Urinary bladder (tissue), 4 donors: ENCODE results near the gene TOP3A. TPM values are rescaled to one million over a fixed set of nuclear protein-coding genes. Genes with fewer than 3 reads are reported as not detected.

Source experiments
- DNase-seq: peaks from one replicate; pipeline ENCODE4 v3.0.0-alpha.2; 2015; ENCODE audit errors: extremely low spot score
- H3K27ac ChIP-seq: one replicate; pipeline ENCODE4 v1.5.1; 2013; ENCODE audit warnings: low read depth, mild to moderate bottlenecking, moderate library complexity
- H3K36me3 ChIP-seq: one replicate; pipeline ENCODE4 v1.6.1; 2013; ENCODE audit warnings: mild to moderate bottlenecking, moderate library complexity; ENCODE audit not compliant: insufficient read depth
- H3K4me1 ChIP-seq: one replicate; pipeline ENCODE4 v1.6.1; 2013; ENCODE audit warnings: mild to moderate bottlenecking, moderate library complexity; ENCODE audit not compliant: insufficient read depth
- H3K4me3 ChIP-seq: one replicate; pipeline ENCODE4 v1.5.1; 2013; ENCODE audit warnings: low read depth, low read length
- WGBS: extraction: QIAGEN DNeasy Blood & Tissue Kit; methylation state at CpG from one replicate; pipeline ENCODE4 v1.1.7; 2013; 5-methylcytosine and 5-hydroxymethylcytosine counted together
- polyA plus RNA-seq: library from polyadenylated mRNA; stranded (reverse); fragments of 200-250 nt; gene quantifications from one replicate; pipeline ENCODE4 v1.2.3, GENCODE V29; 2013
- total RNA-seq: library from RNA; depleted of rRNA; stranded (reverse); fragments of >200 nt; gene quantifications from one replicate; pipeline ENCODE4 v1.2.3, GENCODE V29; 2014
- donor health status: healthy with polysubstance abuse.
- donor health status: healthy.

The TOP3A gene
- total and polyA plus RNA-seq, 2 donors, result 15.8 to 27.4 TPM

- DNase-seq, result no peak
- 88% methylated on average over 9 of the region's 9 CpGs for WGBS
- H3K36me3 ChIP-seq, result peaks cover 2% of the 10 kb centered on the region
- no peak overlapping the region for H3K4me3 ChIP-seq
- H3K27ac ChIP-seq, result no peak overlapping the region
- no peaks in the 10 kb centered on the region for H3K4me1 ChIP-seq
These were observed 17.1 kb upstream of the TOP3A start for GRCh38 chr17:18331879-18332278.

- no peak for DNase-seq
- H3K27ac ChIP-seq, result no peak overlapping the region
- WGBS, result 90% methylated on average over 9 of the region's 9 CpGs
- no peaks in the 10 kb centered on the region for H3K4me1 ChIP-seq
- no peak overlapping the region for H3K4me3 ChIP-seq
- peaks cover 2% of the 10 kb centered on the region for H3K36me3 ChIP-seq
These were observed 13.9 kb upstream of the TOP3A start for GRCh38 chr17:18328643-18329204.

DNA sequence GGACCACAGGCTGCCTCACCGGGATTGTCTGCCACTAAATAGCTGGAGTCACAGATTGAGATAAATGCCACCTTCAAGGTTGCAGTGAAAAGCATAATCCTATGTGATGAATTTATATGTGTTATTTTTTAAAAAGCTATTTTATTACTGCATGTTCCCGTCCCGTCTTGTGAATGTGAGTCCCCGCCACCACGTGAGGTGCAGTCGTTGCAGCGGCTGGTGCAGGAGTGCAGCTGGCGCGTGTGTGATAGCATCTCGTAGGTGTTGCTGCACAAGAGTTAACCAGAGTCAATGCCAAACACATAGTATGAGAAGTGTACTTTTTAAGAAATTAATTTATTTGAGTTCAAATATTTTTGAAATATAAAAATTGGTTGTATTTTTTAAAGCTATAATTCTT, 12.8 kb upstream of the TOP3A start:
- DNase-seq, result no peak
- Histone ChIP-seq H3K36me3 (peaks cover 2% of the 10 kb centered on the region), H3K27ac (no peak overlapping the region), H3K4me1 (no peaks in the 10 kb centered on the region), H3K4me3 (no peak overlapping the region)
- 90% methylated on average over 10 of the region's 10 CpGs for WGBS

- Histone ChIP-seq H3K36me3 (peaks cover 2% of the 10 kb centered on the region), H3K4me3 (no peak overlapping the region), H3K4me1 (no peaks in the 10 kb centered on the region), H3K27ac (no peak overlapping the region)
- 44% methylated on average over 2 of the region's 2 CpGs for WGBS
- DNase-seq, result no peak
These were observed 12.3 kb upstream of the TOP3A start for GRCh38 chr17:18327093-18327492.

GRCh38 chr17:18326572-18326971, 11.8 kb upstream of the TOP3A start:
- no peak for DNase-seq
- Histone ChIP-seq H3K27ac (no peak overlapping the region), H3K4me3 (no peak overlapping the region), H3K4me1 (no peaks in the 10 kb centered on the region), H3K36me3 (peaks cover 2% of the 10 kb centered on the region)
- WGBS, result 89% methylated on average over 6 of the region's 6 CpGs

GRCh38 chr17:18326039-18326438, 11.2 kb upstream of the TOP3A start:
- Histone ChIP-seq H3K27ac (no peak overlapping the region), H3K4me3 (no peak overlapping the region), H3K36me3 (peaks cover 2% of the 10 kb centered on the region), H3K4me1 (no peaks in the 10 kb centered on the region)
- no peak for DNase-seq
- WGBS, result 96% methylated on average over 2 of the region's 2 CpGs

GRCh38 chr17:18324140-18325050, 9.6 kb upstream of the TOP3A start:
- H3K36me3 ChIP-seq, result peaks cover 2% of the 10 kb centered on the region

GRCh38 chr17:18323507-18324139, 8.8 kb upstream of the TOP3A start:
- Histone ChIP-seq H3K4me3 (no peak overlapping the region), H3K4me1 (no peaks in the 10 kb centered on the region), H3K36me3 (peaks cover 2% of the 10 kb centered on the region), H3K27ac (no peak overlapping the region)
- no peak for DNase-seq
- WGBS, result 91% methylated on average over 16 of the region's 16 CpGs

More at GRCh38 chr17:18324140-18325050, 9.6 kb upstream of the TOP3A start:
- H3K4me3 ChIP-seq, result no peak overlapping the region
- H3K4me1 ChIP-seq, result no peaks in the 10 kb centered on the region
- H3K27ac ChIP-seq, result no peak overlapping the region
- DNase-seq, result no peak
- WGBS, result 90% methylated on average over 27 of the region's 27 CpGs

DNA sequence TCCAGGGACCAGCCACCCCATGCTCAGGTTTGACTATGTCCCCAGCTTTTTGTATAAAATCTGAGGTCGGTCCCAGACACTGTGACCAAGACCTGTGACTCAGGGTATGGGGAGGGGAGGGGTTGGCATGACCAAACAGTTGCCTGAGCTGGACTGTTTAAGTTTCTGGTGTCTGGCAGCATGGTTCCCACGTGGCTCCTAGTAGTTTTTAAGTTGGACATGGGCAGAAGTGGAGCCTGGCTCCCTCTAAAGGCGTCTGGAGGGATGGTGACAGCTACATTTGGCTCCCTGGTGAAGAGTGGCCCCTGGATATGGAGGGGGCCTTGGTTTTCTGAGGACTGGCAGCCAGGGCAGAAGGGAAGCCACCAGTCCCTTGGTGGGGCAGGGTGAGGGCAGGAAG, 8.2 kb upstream of the TOP3A start:
- no peak for DNase-seq
- Histone ChIP-seq H3K4me1 (no peaks in the 10 kb centered on the region), H3K27ac (no peak overlapping the region), H3K4me3 (no peak overlapping the region), H3K36me3 (no peaks in the 10 kb centered on the region)
- WGBS, result 68% methylated on average over 3 of the region's 3 CpGs

DNA sequence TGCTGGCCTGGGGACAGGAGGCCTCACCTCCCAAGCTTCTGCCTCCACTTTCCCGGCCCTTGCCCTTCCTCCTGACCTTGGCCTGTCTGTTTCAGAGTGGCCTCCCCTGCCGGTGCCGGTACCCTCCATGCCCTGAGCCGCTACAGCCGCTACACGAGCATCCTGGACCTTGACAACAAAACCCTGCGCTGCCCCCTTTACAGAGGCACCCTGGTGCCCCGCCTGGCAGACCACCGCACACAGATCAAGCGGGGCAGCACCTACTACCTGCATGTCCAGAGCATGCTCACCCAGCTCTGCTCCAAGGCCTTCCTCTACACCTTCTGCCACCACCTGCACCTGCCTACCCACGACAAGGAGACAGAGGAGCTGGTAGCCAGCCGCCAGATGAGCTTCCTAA, 7.7 kb upstream of the TOP3A start:
- no peak overlapping the region for H3K4me3 ChIP-seq
- H3K4me1 ChIP-seq, result no peaks in the 10 kb centered on the region
- H3K36me3 ChIP-seq, result no peaks in the 10 kb centered on the region
- 92% methylated on average over 12 of the region's 12 CpGs for WGBS
- no peak overlapping the region for H3K27ac ChIP-seq
- DNase-seq, result no peak

DNA sequence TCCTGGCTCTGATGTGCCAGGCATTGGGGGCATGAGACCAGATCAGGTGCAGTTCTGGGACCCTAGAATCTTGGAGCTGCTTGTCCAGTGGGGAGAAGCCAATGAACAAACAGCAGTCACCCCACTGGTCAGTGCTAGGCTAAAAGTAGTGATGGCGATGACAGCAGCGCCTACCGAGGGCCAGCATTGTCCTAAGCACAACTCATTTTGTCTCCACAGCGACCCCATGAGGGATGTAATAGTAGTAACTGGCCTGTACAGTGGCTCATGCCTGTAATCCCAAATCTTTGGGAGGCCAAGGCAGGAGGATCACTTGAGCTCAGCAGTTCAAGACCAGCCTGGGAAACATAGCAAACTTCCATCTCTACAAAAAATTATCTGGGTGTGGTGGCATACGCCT, 6.5 kb upstream of the TOP3A start:
- no peaks in the 10 kb centered on the region for H3K4me1 ChIP-seq

GRCh38 chr17:18320301-18320700, 5.5 kb upstream of the TOP3A start:
- Histone ChIP-seq H3K4me3 (no peak overlapping the region), H3K36me3 (no peaks in the 10 kb centered on the region), H3K4me1 (no peaks in the 10 kb centered on the region), H3K27ac (no peak overlapping the region)
- WGBS, result 87% methylated on average over 7 of the region's 7 CpGs
- no peak for DNase-seq

More for the DNA sequence above, 6.5 kb upstream of the TOP3A start:
- H3K27ac ChIP-seq, result no peak overlapping the region
- H3K4me3 ChIP-seq, result no peak overlapping the region
- no peak for DNase-seq
- H3K36me3 ChIP-seq, result no peaks in the 10 kb centered on the region
- WGBS, result 63% methylated on average over 5 of the region's 5 CpGs

DNA sequence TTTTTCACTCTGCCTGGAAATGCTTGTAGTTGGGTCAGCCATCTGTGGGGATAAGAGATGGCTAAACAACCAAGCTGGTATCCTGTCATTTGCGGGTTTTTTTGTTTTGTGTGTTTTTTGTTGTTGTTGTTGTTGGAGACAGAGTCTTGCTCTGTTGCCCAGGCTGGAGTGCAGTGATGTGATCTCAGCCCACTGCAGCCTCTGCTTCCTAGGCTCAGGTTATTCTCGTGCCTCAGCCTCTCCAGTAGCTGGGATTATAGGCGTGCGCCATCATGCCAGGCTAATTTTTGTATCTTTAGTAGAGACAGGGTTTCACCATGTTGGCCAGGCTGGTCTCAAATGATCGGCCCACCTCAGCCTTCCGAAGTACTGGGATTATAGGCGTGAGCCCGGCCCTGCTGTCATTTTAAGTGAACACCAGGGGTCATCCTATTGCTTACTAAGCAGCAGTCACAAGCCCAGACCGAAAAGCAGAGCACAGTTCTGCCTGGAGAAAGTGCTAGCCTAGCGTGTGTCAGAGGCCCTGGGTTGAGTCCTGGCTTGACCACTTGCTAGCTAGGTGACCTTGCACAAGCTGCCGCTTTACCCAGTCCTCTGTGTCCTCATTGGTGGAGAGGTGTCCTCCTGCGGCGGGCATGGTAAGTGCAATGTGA, 4.9 kb upstream of the TOP3A start:
- H3K4me1 ChIP-seq, result no peaks in the 10 kb centered on the region

More for the DNA sequence above, 4.9 kb upstream of the TOP3A start:
- no peak overlapping the region for H3K27ac ChIP-seq
- WGBS, result 55% methylated on average over 13 of the region's 13 CpGs
- DNase-seq, result no peak
- H3K4me3 ChIP-seq, result no peak overlapping the region
- no peaks in the 10 kb centered on the region for H3K36me3 ChIP-seq
